ENCODE measurements around the gene NGEF.
A peak's percentile ranks its signal among the peaks of the same experiment; 100 is the strongest.
"Not testable (repeated sequence)": the region's sequence is repeated elsewhere in the genome, so short reads cannot be mapped to it uniquely, and the experiment has no call there.

NGEF gene, protein sequence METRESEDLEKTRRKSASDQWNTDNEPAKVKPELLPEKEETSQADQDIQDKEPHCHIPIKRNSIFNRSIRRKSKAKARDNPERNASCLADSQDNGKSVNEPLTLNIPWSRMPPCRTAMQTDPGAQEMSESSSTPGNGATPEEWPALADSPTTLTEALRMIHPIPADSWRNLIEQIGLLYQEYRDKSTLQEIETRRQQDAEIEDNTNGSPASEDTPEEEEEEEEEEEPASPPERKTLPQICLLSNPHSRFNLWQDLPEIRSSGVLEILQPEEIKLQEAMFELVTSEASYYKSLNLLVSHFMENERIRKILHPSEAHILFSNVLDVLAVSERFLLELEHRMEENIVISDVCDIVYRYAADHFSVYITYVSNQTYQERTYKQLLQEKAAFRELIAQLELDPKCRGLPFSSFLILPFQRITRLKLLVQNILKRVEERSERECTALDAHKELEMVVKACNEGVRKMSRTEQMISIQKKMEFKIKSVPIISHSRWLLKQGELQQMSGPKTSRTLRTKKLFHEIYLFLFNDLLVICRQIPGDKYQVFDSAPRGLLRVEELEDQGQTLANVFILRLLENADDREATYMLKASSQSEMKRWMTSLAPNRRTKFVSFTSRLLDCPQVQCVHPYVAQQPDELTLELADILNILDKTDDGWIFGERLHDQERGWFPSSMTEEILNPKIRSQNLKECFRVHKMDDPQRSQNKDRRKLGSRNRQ

GRCh38 chr2:233013027-233013461, at the start of gene NGEF:
TSS of gene NGEF (minus strand) at chr2:233013256. CDS start at chr2:232974890, 38,366 bp downstream.
- no peak for TF ChIP-seq POLR2A (IDR thresholded peaks at IDR 0.05; ENCODE audit: low read depth, low read length)
- DNase-seq (ENCODE audit: insufficient read length, low spot score) (no peak), FAIRE-seq (no peak)

DNA sequence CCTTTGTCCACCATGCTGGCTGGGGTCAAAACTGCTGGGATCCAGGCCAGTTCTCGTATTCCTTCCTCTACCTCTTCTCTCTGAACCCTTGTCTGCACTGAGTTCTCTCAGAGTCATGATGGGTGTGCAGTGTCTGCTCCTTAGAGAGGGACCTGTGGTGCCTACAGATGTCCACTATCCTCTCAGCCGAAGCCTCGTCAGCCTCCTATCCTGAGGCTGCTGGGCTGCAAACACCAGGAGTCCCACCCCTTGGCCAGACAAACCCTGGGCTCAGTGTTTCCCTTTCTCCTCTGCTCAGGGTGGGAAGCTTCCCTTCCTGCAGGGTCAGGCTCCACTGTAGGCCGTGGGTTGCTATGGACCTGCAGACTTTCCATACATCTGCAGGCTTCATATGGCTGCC, 49.4 kb upstream of the NGEF start:
- TF ChIP-seq POLR2A (IDR thresholded peaks at IDR 0.05; ENCODE audit: low read depth, low read length): no peak
- no peak for FAIRE-seq
- DNase-seq (ENCODE audit: insufficient read length, low spot score): no peak

- no peak for TF ChIP-seq POLR2A (IDR thresholded peaks at IDR 0.05; ENCODE audit: low read depth, low read length)
- no peak for DNase-seq (ENCODE audit: insufficient read length, low spot score)
Measured at GRCh38 chr2:233061591-233062450, 48.8 kb upstream of the NGEF start.

GRCh38 chr2:233060980-233061590, 48.0 kb upstream of the NGEF start:
- no peak for TF ChIP-seq POLR2A (IDR thresholded peaks at IDR 0.05; ENCODE audit: low read depth, low read length)
- no peak for DNase-seq (ENCODE audit: insufficient read length, low spot score)
- no peak for FAIRE-seq

More at GRCh38 chr2:233061591-233062450, 48.8 kb upstream of the NGEF start:
- no peak for FAIRE-seq

- DNase-seq (ENCODE audit: insufficient read length, low spot score): no peak
- TF ChIP-seq POLR2A (IDR thresholded peaks at IDR 0.05; ENCODE audit: low read depth, low read length): no peak
- FAIRE-seq: no peak
Measured at GRCh38 chr2:233060501-233060979, 47.5 kb upstream of the NGEF start.

GRCh38 chr2:233059797-233060500, 46.9 kb upstream of the NGEF start, which contains the start of gene INPP5D:
TSS of gene INPP5D (plus strand) at chr2:233060342. CDS start at chr2:233060479, 137 bp downstream.
- DNase-seq (ENCODE audit: insufficient read length, low spot score) (no peak), FAIRE-seq (no peak)
- no peak for TF ChIP-seq POLR2A (IDR thresholded peaks at IDR 0.05; ENCODE audit: low read depth, low read length)

DNA sequence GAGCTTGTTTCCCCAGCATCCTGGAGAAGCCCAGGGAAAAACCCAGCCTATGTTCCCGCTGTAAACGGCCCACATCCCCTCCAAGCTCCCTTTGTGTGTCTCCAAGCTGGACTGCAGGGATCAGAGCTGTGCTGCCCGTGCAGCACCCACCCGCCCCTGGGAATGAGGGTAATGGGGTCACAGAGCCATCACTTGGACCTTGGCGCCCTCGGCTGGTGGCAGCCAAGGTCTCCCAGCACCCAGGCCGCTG, 46.4 kb upstream of the NGEF start:
- no peak for TF ChIP-seq POLR2A (IDR thresholded peaks at IDR 0.05; ENCODE audit: low read depth, low read length)
- DNase-seq (ENCODE audit: insufficient read length, low spot score): no peak
- no peak for FAIRE-seq

DNA sequence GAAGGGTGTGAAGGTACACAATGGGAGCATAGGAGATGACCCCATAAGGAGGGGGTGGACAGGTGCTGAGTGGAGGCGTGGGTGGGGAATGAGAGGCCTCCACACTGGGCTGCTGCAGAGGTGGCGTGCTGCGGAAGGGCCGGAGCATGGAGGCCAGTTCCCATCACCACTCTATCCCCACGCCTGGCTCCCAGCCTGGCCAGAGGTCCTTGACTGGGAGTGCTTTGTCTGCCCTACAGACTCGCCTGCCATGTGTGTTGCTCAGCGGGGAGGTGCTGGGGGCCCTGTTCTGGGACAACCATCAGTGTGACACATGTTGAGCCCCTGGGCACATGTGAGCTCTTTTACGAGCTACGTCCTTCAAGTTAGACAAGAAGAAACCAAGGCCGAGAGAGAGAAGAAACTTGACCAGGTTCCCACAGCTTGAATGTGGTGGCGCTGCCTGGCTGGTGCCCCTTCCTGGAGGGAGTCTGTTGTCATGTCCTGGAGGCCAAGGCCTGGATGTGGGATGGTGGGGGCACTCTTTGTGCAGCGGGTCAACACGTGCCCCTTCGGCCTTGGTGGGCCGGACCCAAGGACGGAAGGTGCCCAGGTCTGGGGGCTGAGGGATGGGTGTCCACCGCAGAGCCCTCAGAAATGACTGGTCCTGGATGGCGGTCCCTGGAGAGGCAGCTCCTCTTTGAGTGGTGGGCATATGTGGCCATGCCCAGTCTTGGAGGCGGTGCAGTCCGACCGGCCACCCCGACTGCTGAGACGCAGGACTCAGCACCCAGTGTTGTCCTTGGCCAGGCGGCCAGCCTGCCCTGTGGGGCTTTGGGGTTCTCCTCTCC, 45.9 kb upstream of the NGEF start:
- FAIRE-seq (no peak), DNase-seq (ENCODE audit: insufficient read length, low spot score) (no peak)
- TF ChIP-seq POLR2A (IDR thresholded peaks at IDR 0.05; ENCODE audit: low read depth, low read length): no peak

- FAIRE-seq (no peak), DNase-seq (ENCODE audit: insufficient read length, low spot score) (no peak)
- no peak for TF ChIP-seq POLR2A (IDR thresholded peaks at IDR 0.05; ENCODE audit: low read depth, low read length)
Measured at GRCh38 chr2:233056961-233057605, 44.0 kb upstream of the NGEF start.

DNA sequence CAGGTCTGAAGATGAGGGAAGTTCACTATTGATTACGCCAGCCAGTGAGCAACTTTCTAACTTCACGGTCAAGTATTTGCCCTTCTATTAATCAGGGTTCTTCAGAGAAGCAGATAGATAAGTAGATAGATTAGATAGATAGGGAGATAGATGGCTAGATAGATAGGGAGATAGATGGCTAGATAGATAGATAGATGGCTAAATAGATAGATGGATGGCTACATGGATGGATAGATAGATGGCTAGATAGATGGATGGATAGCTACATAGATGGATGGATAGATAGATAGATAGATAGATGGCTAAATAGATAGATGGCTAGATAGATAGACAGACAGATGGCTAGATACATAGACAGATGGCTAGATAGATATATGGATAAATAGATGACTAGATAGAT, 42.3 kb upstream of the NGEF start:
- no peak for FAIRE-seq
- no peak for TF ChIP-seq POLR2A (IDR thresholded peaks at IDR 0.05; ENCODE audit: low read depth, low read length)
- DNase-seq (ENCODE audit: insufficient read length, low spot score): no peak

GRCh38 chr2:233053928-233054784, 41.1 kb upstream of the NGEF start:
- no peak for FAIRE-seq
- peak; percentile 78 for DNase-seq (ENCODE audit: insufficient read length, low spot score)
- TF ChIP-seq POLR2A (IDR thresholded peaks at IDR 0.05; ENCODE audit: low read depth, low read length): no peak

DNA sequence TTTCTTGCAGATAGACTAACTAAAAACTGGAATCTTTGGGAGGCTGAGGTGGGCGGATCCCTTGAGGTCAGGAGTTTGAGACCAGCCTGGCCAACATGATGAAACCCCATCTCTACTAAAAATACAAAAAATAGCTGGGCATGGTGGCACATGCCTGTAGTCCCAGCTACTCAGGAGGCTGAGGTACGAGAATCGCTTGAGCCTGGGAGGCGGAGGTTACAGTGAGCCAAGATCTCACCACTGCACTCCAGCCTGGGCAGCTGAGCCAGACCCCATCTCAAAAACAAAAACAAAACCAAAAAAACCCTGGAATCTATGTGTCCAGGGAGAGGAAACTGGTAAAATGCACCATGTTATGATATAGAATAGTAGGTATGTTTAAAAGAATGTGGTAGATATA, 39.5 kb upstream of the NGEF start:
- FAIRE-seq; DNase-seq (ENCODE audit: insufficient read length, low spot score): not testable (repeated sequence)
